ENCODE data around the gene CEP41. TPM values are rescaled to one million over a fixed set of nuclear protein-coding genes. Genes with fewer than 3 reads are reported as not detected.

Gene CEP41
- total RNA-seq, 4 donors from 2014 or later = 4.4 to 9.6 (median 5.3) TPM

DNA sequence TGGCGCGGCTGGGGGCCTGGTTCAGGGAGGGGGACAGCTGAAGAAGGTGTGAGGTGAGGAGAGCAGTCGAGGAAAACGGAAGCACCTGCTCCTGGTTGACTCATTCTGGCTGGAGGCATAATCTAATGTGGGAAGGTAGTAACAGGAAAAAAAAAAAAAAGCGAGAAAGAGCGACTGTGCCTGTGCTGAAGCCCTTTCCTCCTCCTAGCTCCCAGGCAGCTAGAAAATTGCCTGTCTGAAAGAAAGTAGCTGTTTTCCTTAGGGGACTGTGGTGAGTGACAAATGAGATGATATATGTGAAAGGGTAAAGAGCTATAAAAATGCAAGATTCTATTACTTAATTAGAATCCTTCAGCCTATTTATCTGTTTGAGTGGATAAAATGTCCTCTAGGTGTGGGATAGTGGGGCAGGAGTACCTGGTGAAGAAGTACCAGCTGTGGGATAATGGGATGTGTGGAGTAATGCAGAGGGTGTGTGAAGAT, 46.2 kb upstream of the CEP41 start:
- TF ChIP-seq POLR2A (IDR thresholded peaks at IDR 0.05) (no peak), EP300 (IDR thresholded peaks at IDR 0.05) (no peak)
- TF ChIP-seq, protein P1, sequence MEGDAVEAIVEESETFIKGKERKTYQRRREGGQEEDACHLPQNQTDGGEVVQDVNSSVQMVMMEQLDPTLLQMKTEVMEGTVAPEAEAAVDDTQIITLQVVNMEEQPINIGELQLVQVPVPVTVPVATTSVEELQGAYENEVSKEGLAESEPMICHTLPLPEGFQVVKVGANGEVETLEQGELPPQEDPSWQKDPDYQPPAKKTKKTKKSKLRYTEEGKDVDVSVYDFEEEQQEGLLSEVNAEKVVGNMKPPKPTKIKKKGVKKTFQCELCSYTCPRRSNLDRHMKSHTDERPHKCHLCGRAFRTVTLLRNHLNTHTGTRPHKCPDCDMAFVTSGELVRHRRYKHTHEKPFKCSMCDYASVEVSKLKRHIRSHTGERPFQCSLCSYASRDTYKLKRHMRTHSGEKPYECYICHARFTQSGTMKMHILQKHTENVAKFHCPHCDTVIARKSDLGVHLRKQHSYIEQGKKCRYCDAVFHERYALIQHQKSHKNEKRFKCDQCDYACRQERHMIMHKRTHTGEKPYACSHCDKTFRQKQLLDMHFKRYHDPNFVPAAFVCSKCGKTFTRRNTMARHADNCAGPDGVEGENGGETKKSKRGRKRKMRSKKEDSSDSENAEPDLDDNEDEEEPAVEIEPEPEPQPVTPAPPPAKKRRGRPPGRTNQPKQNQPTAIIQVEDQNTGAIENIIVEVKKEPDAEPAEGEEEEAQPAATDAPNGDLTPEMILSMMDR (IDR thresholded peaks at IDR 0.05) = no peak
- Histone ChIP-seq H3K27me3 (no peaks in the 10 kb centered on the region), H3K4me1 (peaks cover 0 to 42% (median 5%) of the 10 kb centered on the region in 4 donors), H3K4me3 (peak overlapping the region; percentile 35 to 63 (median 54)), H3K27ac (peak overlapping the region in 3 of 4 donors; percentile 24 to 70 (median 51)), H3K36me3 (no peaks in the 10 kb centered on the region), H3K9me3 (no peaks in the 10 kb centered on the region)
- WGBS, 2 donors = 30 to 50% methylated on average over 6 of the region's 6 CpGs
- DNase-seq (ENCODE audit: low spot score in 2 of 2) = no peak

- Histone ChIP-seq H3K9me3 (no peaks in the 10 kb centered on the region), H3K36me3 (no peaks in the 10 kb centered on the region)
- WGBS, 2 donors = 16 to 30% methylated on average over 46 to 64 of the region's 67 CpGs
These were observed 45.5 kb upstream of the CEP41 start for GRCh38 chr7:130486114-130486953.

DNA sequence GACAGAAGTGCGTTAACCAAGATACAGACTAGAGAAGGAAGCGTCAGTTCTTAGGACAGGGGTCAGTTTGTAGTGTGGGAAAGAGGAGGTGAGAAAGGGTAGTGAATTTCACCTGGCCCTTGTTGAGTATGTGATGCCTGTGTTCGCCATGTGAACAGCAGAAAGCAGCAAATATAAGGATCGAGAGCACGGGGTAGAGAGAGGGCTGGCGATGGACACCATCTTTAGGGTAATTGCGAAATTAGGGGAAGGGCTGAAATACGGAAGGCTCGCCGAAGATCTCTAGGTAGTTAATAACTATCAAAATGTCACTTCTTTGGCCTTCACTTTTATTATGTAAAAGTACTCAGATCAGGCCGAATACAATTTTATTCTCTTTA, 44.9 kb upstream of the CEP41 start:
- WGBS, 2 donors = 77 to 79% methylated on average over 11 of the region's 11 CpGs
- H3K4me3 ChIP-seq = peak overlapping the region; percentile 35 to 63 (median 54)

More at GRCh38 chr7:130486114-130486953, 45.5 kb upstream of the CEP41 start:
- TF ChIP-seq POLR2A (IDR thresholded peaks at IDR 0.05) (no peak), EP300 (IDR thresholded peaks at IDR 0.05) (peak in 1 of 2 donors; percentile 26)
- TF ChIP-seq, protein P1 (IDR thresholded peaks at IDR 0.05) = peak; percentile 65 to 78 (median 73)
- H3K27ac ChIP-seq = peak overlapping the region in 3 of 4 donors; percentile 24 to 70 (median 51)
- no peak for DNase-seq (ENCODE audit: low spot score in 2 of 2)
- H3K27me3 ChIP-seq = no peaks in the 10 kb centered on the region
- peaks cover 0 to 42% (median 5%) of the 10 kb centered on the region in 4 donors for H3K4me1 ChIP-seq
- peak overlapping the region; percentile 35 to 63 (median 54) for H3K4me3 ChIP-seq

GRCh38 chr7:130483031-130483430, 42.2 kb upstream of the CEP41 start:
- no peak overlapping the region for H3K4me3 ChIP-seq
- 83 to 89% methylated on average over 3 of the region's 3 CpGs for WGBS, 2 donors
- peaks cover 0 to 5% (median 0%) of the 10 kb centered on the region in 4 donors for H3K9me3 ChIP-seq
- H3K4me1 ChIP-seq = peaks cover 0 to 17% (median 3%) of the 10 kb centered on the region in 4 donors
- DNase-seq (ENCODE audit: low spot score in 2 of 2) = no peak
- TF ChIP-seq, protein P1 (IDR thresholded peaks at IDR 0.05) = no peak
- TF ChIP-seq EP300 (IDR thresholded peaks at IDR 0.05) = no peak
- TF ChIP-seq POLR2A (IDR thresholded peaks at IDR 0.05) = no peak
- no peak overlapping the region for H3K27ac ChIP-seq
- H3K27me3 ChIP-seq = no peaks in the 10 kb centered on the region
- H3K36me3 ChIP-seq = no peaks in the 10 kb centered on the region

More for the DNA sequence above, 44.9 kb upstream of the CEP41 start:
- no peaks in the 10 kb centered on the region for H3K36me3 ChIP-seq
- H3K27me3 ChIP-seq = no peaks in the 10 kb centered on the region
- H3K27ac ChIP-seq = no peak overlapping the region
- no peak for DNase-seq (ENCODE audit: low spot score in 2 of 2)
- TF ChIP-seq EP300 (IDR thresholded peaks at IDR 0.05) (no peak), POLR2A (IDR thresholded peaks at IDR 0.05) (no peak)
- TF ChIP-seq, protein P1 (IDR thresholded peaks at IDR 0.05) = no peak
- no peaks in the 10 kb centered on the region for H3K9me3 ChIP-seq
- peaks cover 0 to 42% (median 5%) of the 10 kb centered on the region in 4 donors for H3K4me1 ChIP-seq

- Histone ChIP-seq H3K4me3 (no peak overlapping the region), H3K36me3 (no peaks in the 10 kb centered on the region), H3K9me3 (peaks cover 0 to 14% (median 0%) of the 10 kb centered on the region in 4 donors), H3K27ac (no peak overlapping the region), H3K4me1 (peaks cover 0 to 13% (median 3%) of the 10 kb centered on the region in 4 donors), H3K27me3 (no peaks in the 10 kb centered on the region)
- WGBS, 2 donors = 76 to 86% methylated on average over 1 of the region's 1 CpG
- no peak for DNase-seq (ENCODE audit: low spot score in 2 of 2)
- TF ChIP-seq, protein P1 (IDR thresholded peaks at IDR 0.05) = no peak
- TF ChIP-seq EP300 (IDR thresholded peaks at IDR 0.05) = no peak
- TF ChIP-seq POLR2A (IDR thresholded peaks at IDR 0.05) = no peak
These were observed 41.1 kb upstream of the CEP41 start for GRCh38 chr7:130481898-130482297.
